ENCODE measurements around the gene DYNLT4. TPM values are rescaled to one million over a fixed set of nuclear protein-coding genes. Genes with fewer than 3 reads are reported as not detected.

Gene DYNLT4
- total RNA-seq, 2 experiments from 2014 or later: 1.8 to 2.3 TPM

DNA sequence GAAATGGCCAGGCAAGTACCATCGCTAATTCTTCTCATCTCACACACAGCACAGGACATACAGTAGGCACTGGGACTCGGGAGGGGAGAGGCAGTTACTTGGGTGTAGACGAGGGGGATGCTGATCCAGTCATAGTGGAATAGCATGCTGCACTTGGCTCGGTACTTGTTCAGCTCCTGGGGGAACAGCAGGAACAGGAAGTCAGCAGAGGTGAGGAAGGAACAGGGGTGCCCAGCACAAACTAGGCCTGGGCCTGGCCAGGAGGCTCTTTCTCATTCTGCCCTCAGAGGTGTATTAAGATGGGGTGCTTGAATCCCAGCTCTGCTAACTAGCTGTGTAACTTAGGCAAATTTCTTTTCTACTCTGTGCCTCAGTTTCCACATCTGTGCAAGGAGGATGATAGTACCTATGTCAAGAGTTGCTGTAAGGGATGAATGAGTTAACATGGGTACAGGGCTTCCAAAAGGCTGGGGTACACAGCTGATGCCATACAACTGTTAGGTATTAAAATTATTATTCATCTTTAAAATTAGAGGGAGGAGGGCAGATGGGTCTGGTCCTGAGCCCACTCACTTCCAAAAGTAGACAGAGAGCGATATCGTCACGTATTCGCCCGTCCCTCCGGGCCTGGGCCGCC is 21.5 kb downstream of the DYNLT4 start:
- no peaks in the 10 kb centered on the region for H3K9me3 Mint-ChIP-seq (ENCODE audit: insufficient read depth)
- DNase-seq (no peak), ATAC-seq (no peak)
- peaks cover 26% of the 10 kb centered on the region for H3K36me3 Mint-ChIP-seq (ENCODE audit: low read depth)
- ChIA-PET CTCF (interaction anchor here (0.7 to 4.0 kb wide), 16 partner anchors 10 to 851 kb away, joined by 3 to 23 read pairs (median 6); partner anchors contain the start of genes BTBD19, DYNLT4, HECTD3 and PLK3), POLR2A (interaction anchor here (0.8 to 8.8 kb wide), 9 partner anchors 10 to 225 kb away, joined by 3 to 115 read pairs (median 15); partner anchors contain the start of genes BTBD19, EIF2B3, HECTD3 and PLK3)
- no peaks in the 10 kb centered on the region for H3K27me3 Mint-ChIP-seq (ENCODE audit: low read depth)
- H3K27ac Mint-ChIP-seq: peak overlapping the region; percentile 83
- H3K4me1 Mint-ChIP-seq (ENCODE audit: low read depth): peaks cover 44% of the 10 kb centered on the region
- H3K4me3 Mint-ChIP-seq: peak overlapping the region; percentile 64

DNA sequence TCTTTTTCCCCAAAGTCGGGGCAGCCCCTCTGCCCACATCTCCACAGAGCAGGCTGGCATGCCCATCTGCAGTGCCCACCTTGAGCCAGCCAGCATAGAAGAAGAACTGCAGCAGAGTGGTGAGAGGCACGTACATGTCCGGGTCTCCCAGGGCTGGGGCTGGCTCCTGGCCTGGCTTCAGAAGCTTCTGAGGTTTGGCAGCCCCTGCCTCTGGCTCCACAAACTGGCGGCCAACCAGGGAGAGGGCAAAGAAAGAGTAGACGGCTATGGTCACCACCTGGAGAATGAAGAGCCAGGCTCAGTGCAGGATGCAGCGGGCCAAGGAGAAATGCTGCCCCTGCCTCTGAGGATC is 22.1 kb downstream of the DYNLT4 start:
- H3K4me1 Mint-ChIP-seq (ENCODE audit: low read depth): peaks cover 44% of the 10 kb centered on the region
- no peak for ATAC-seq

DNA sequence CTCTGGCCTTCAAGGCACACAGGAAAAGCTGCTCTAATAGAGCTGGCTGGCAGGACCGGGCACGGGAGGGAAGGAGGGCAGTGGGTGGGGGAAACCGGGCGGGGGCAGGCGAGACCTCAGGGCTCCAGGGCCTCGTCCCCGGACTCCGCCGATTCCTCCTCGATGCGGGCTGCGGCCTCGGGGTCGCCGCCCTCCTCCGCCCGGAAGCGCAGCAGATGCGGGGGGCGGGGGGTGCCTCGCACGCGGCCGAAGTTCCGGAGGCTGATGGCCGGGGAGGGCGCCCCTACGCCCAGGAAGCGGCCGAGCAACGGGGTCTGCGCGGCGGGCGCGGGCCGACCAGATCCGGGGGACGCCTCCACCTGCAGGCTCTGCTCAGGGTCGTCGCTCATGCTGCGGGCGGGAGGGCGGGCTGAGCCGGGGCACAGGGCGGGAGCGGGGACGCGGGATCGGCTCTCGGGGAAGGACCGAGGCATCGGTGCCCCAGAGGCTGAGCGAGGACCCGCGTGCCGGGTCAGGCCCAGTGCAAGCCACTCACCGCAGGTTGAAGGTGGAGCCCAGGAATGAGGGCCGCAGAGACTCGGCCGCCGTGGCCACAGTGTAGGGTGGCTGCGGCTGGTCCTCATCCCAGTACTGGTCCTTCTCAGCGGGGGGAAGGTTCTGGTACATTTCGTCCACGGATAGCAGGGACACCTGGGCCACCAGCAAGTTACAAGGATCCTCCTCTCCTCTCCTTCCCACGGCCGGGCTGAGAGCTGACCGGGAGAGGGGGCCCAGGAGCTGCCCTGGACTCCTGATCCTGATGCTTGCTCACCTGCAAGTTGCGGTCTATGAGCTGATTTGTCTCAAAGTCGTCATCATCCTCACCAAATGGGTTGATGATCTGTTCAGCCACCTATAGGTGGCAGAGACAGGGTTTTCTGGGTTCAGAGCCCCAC is 22.8 kb downstream of the DYNLT4 start:
- peak; percentile 45 for ATAC-seq
- DNase-seq: peak; percentile 59
- CTCF ChIA-PET: interaction anchor here (0.5 to 4.0 kb wide), 16 partner anchors 9 to 519 kb away, joined by 3 to 26 read pairs (median 5); partner anchors contain the start of genes BTBD19, DYNLT4, HECTD3 and RNU5D-1
- H3K4me3 Mint-ChIP-seq: peak overlapping the region; percentile 65
- H3K9me3 Mint-ChIP-seq (ENCODE audit: insufficient read depth): no peaks in the 10 kb centered on the region
- H3K27me3 Mint-ChIP-seq (ENCODE audit: low read depth): no peaks in the 10 kb centered on the region
- H3K27ac Mint-ChIP-seq: peak overlapping the region; percentile 86
- POLR2A ChIA-PET: interaction anchor here (2.0 to 8.8 kb wide), 7 partner anchors 9 to 63 kb away, joined by 7 to 115 read pairs (median 25); partner anchors contain the start of genes BTBD19, PLK3, RNU5D-1 and RPS8
- H3K36me3 Mint-ChIP-seq (ENCODE audit: low read depth): peaks cover 34% of the 10 kb centered on the region
- peaks cover 41% of the 10 kb centered on the region for H3K4me1 Mint-ChIP-seq (ENCODE audit: low read depth)

More for the DNA sequence above, 22.1 kb downstream of the DYNLT4 start:
- POLR2A ChIA-PET: interaction anchor here (0.8 to 8.8 kb wide), 8 partner anchors 10 to 201 kb away, joined by 3 to 115 read pairs (median 20); partner anchors contain the start of genes BTBD19, EIF2B3, PLK3 and RNU5D-1
- no peak for DNase-seq
- CTCF ChIA-PET: interaction anchor here (0.5 to 4.0 kb wide), 17 partner anchors 9 to 850 kb away, joined by 3 to 26 read pairs (median 6); partner anchors contain the start of genes BTBD19, DYNLT4, HECTD3 and RNU5D-1
- peak overlapping the region; percentile 64 for H3K4me3 Mint-ChIP-seq
- peaks cover 33% of the 10 kb centered on the region for H3K36me3 Mint-ChIP-seq (ENCODE audit: low read depth)
- no peaks in the 10 kb centered on the region for H3K9me3 Mint-ChIP-seq (ENCODE audit: insufficient read depth)
- peak overlapping the region; percentile 83 for H3K27ac Mint-ChIP-seq
- H3K27me3 Mint-ChIP-seq (ENCODE audit: low read depth): no peaks in the 10 kb centered on the region

DNA sequence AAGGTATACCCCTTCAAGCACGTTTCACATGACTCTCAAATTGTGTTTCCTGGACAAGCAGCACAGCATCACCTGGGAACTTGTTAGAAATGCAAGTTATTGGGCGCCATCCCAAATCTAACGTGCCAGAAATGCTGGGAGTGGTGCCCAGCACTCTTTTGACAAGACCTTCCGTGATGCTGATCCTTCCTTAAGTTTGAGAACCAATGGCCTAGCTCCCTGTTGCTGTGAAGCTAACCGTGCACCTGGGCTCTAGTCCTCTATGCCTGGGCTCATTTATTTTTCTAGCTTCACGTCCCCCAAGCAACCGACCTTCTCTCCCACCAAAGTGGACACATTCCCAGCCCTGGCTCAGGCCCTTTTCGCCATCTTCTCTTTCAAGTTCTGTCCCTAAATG is 23.5 kb downstream of the DYNLT4 start:
- H3K27ac Mint-ChIP-seq: peak overlapping the region; percentile 86
- H3K4me3 Mint-ChIP-seq: peak overlapping the region; percentile 65
- no peaks in the 10 kb centered on the region for H3K9me3 Mint-ChIP-seq (ENCODE audit: insufficient read depth)
- no peaks in the 10 kb centered on the region for H3K27me3 Mint-ChIP-seq (ENCODE audit: low read depth)
- ATAC-seq (no peak), DNase-seq (no peak)
- POLR2A ChIA-PET: interaction anchor here (0.7 to 8.8 kb wide), 8 partner anchors 8 to 62 kb away, joined by 3 to 115 read pairs (median 20); partner anchors contain the start of genes BTBD19, PLK3, RNU5D-1 and RPS8
- CTCF ChIA-PET: interaction anchor here (1.0 to 3.9 kb wide), 5 partner anchors 9 to 66 kb away, joined by 3 to 26 read pairs (median 20); partner anchors contain the start of genes BTBD19, DYNLT4 and RNU5D-1
- peaks cover 47% of the 10 kb centered on the region for H3K4me1 Mint-ChIP-seq (ENCODE audit: low read depth)
- H3K36me3 Mint-ChIP-seq (ENCODE audit: low read depth): peaks cover 39% of the 10 kb centered on the region

DNA sequence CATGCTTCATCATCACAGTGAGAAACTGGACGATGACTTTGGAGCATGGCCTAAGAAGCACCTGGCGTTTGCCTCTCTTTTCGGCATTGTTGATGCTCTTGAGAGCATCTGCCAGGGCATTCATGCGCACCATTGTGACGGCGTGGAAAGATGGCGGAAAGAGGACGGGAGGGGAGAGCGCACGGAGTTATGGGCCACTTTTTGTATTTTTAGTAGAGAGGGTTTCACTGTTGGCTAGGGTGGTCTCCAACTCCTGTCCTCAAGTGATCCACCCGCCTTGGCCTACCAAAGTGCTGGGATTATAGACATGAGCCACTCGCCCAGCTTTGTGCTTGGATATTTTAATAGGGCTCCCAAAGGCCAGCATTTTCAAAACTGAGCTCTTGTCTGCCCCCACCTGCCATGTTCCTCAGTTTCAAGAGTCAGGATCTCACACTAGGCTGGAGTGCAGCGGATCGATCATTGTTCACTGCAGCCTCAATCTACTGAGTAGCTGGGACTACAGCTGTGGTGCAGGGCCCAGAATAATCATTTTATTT is 26.5 kb downstream of the DYNLT4 start:
- Mint-ChIP-seq H3K36me3 (ENCODE audit: low read depth) (peaks cover 69% of the 10 kb centered on the region), H3K4me3 (no peak overlapping the region), H3K27ac (peak overlapping the region; percentile 43), H3K9me3 (ENCODE audit: insufficient read depth) (no peaks in the 10 kb centered on the region), H3K4me1 (ENCODE audit: low read depth) (peaks cover 56% of the 10 kb centered on the region), H3K27me3 (ENCODE audit: low read depth) (no peaks in the 10 kb centered on the region)
- ChIA-PET CTCF (interaction anchor here (1.3 kb wide), 1 partner anchor 13 kb away, joined by 3 read pairs; no protein-coding TSS in a partner anchor), POLR2A (interaction anchor here (0.8 to 3.7 kb wide), 5 partner anchors 33 to 84 kb away, joined by 3 to 18 read pairs (median 5); partner anchors contain the start of gene RNU5D-1)
- ATAC-seq (no peak), DNase-seq (no peak)

DNA sequence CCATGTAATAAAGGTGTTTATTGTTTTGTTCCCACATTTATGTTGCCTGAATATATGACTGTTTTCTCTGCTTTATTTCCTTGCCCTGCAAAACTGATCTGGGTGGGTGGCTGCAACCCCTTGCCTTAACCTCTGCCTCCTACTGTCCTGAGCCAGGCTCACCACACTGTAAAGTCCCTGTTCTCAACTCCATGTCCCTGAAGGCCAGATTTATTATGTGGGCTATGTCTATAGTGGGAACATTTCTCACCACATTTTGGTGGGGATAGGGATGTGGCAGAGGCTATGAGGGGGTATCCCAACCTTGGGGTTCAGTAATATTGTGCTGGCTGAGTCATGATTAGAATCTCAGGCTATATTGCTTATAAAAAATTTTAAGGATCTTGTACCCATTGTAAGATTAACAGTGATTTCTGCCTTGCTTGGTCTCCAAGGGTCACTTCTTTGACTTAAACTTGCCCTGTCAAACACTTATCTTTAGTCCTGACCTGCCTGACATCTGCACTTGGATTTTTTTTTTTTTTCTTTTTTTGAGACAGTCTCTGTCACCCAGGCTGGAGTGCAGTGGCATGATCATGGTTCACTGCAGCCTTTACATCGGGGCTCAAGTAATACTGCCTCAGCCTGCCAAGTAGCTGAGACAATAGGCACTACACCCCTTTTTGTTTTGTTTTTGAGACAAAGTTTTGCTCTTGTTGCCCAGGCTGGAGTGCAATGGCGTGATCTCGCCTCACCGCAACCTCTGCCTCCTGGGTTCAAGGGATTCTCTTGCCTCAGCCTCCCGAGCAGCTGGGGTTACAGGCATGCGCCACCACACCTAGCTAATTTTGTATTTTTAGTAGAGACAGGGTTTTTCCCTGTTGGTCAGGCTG is 28.2 kb downstream of the DYNLT4 start:
- H3K4me1 Mint-ChIP-seq (ENCODE audit: low read depth): peaks cover 51% of the 10 kb centered on the region
- ChIA-PET POLR2A (interaction anchor here (0.6 to 5.9 kb wide), 6 partner anchors 21 to 57 kb away, joined by 3 to 113 read pairs (median 11); partner anchors contain the start of genes BTBD19, DYNLT4, PLK3 and RNU5D-1), CTCF (interaction anchor here (0.9 to 1.4 kb wide), 2 partner anchors 21 to 31 kb away, joined by 3 read pairs; partner anchors contain the start of gene PLK3)
- DNase-seq (no peak), ATAC-seq (no peak)
- peaks cover 76% of the 10 kb centered on the region for H3K36me3 Mint-ChIP-seq (ENCODE audit: low read depth)
- no peaks in the 10 kb centered on the region for H3K27me3 Mint-ChIP-seq (ENCODE audit: low read depth)
- H3K9me3 Mint-ChIP-seq (ENCODE audit: insufficient read depth): no peaks in the 10 kb centered on the region
- peak overlapping the region; percentile 61 for H3K27ac Mint-ChIP-seq
- H3K4me3 Mint-ChIP-seq: peak overlapping the region; percentile 86

DNA sequence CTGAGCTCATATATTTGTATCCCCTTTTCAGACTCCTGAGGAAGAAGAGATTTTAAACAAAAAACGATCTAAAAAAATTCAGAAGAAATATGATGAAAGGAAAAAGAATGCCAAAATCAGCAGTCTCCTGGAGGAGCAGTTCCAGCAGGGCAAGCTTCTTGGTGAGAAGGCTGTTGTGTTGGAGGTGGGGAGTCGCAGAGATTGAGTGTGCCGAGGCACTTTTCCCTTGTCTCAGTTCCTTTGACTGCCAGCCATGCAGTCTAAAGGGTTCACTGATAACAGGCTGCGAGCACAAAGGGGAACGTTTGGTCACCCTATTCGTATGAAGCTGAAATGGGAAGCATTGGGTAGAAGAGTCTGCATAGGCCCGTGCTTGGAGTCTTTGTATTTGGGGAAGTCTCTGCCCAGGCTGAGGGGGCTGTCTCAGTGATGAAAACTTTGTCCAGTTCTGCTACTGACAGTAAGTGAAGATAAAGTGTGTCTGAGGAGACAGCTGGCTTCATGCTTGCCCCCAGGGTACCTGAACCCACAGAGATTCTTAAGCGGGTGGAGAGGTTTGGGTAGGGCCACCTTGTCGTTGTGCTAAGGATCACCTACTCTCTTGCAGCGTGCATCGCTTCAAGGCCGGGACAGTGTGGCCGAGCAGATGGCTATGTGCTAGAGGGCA is 29.0 kb downstream of the DYNLT4 start:
- Mint-ChIP-seq H3K4me3 (peak overlapping the region; percentile 86), H3K9me3 (ENCODE audit: insufficient read depth) (no peaks in the 10 kb centered on the region), H3K27me3 (ENCODE audit: low read depth) (no peaks in the 10 kb centered on the region), H3K36me3 (ENCODE audit: low read depth) (peaks cover 72% of the 10 kb centered on the region), H3K4me1 (ENCODE audit: low read depth) (peaks cover 45% of the 10 kb centered on the region), H3K27ac (peak overlapping the region; percentile 60)
- CTCF ChIA-PET: interaction anchor here (0.9 kb wide), 1 partner anchor 49 kb away, joined by 3 read pairs; no protein-coding TSS in a partner anchor
- ATAC-seq (no peak), DNase-seq (no peak)
- POLR2A ChIA-PET: interaction anchor here (0.6 to 5.9 kb wide), 8 partner anchors 22 to 56 kb away, joined by 3 to 113 read pairs (median 4); partner anchors contain the start of genes BTBD19, DYNLT4, PLK3 and RNU5D-1

DNA sequence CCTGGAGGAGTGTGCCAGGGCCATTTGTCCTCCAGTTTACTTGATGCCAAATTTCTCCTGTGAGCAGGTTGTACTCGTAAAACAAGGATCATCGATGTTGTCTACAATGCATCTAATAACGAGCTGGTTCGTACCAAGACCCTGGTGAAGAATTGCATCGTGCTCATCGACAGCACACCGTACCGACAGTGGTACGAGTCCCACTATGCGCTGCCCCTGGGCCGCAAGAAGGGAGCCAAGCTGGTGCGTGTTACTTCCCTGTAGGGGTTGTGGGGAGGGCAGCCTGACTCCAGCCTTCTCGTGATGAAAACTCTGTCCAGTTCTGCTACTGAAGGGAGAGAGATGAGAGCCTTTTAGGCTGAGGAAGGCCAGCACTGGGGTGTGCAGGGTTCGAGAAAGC is 29.6 kb downstream of the DYNLT4 start:
- Mint-ChIP-seq H3K4me3 (peak overlapping the region; percentile 86), H3K27me3 (ENCODE audit: low read depth) (no peaks in the 10 kb centered on the region), H3K27ac (peak overlapping the region; percentile 60), H3K4me1 (ENCODE audit: low read depth) (peaks cover 41% of the 10 kb centered on the region), H3K36me3 (ENCODE audit: low read depth) (peaks cover 68% of the 10 kb centered on the region), H3K9me3 (ENCODE audit: insufficient read depth) (no peaks in the 10 kb centered on the region)
- POLR2A ChIA-PET: interaction anchor here (0.6 to 5.9 kb wide), 9 partner anchors 22 to 562 kb away, joined by 3 to 113 read pairs (median 4); partner anchors contain the start of genes BTBD19, DYNLT4, PLK3 and RNU5D-1
- DNase-seq (no peak), ATAC-seq (no peak)
- CTCF ChIA-PET: interaction anchor here (0.9 kb wide), 1 partner anchor 48 kb away, joined by 3 read pairs; no protein-coding TSS in a partner anchor

DNA sequence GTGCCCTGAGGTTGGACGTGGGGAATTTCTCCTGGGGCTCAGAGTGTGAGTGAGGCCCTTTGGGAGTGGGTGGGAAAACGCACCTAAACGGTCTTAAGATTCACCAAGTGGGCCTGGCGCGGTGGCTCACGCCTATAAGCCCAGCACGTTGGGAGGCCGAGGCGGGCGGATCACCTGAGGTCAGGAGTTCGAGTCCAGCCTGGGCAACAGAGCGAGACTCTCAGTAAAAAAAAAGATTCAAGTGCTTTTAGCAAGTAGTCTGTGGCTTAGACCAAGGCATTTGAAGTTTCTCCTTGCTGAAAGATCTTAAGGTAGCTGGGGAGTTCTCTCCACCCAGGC is 30.5 kb downstream of the DYNLT4 start:
- CTCF ChIA-PET: interaction anchor here (1.3 to 1.8 kb wide), 6 partner anchors 9 to 48 kb away, joined by 4 to 11 read pairs (median 6); partner anchors contain the start of genes BEST4, PLK3 and RNU5D-1
- peak overlapping the region; percentile 97 for H3K27ac Mint-ChIP-seq
- H3K4me3 Mint-ChIP-seq: peak overlapping the region; percentile 86
- peaks cover 38% of the 10 kb centered on the region for H3K4me1 Mint-ChIP-seq (ENCODE audit: low read depth)
- H3K36me3 Mint-ChIP-seq (ENCODE audit: low read depth): peaks cover 62% of the 10 kb centered on the region
- ATAC-seq (no peak), DNase-seq (no peak)
- POLR2A ChIA-PET: interaction anchor here (0.7 to 5.9 kb wide), 19 partner anchors 8 to 745 kb away, joined by 3 to 113 read pairs (median 16); partner anchors contain the start of genes BEST4, BTBD19, DYNLT4 and HECTD3
- H3K9me3 Mint-ChIP-seq (ENCODE audit: insufficient read depth): no peaks in the 10 kb centered on the region
- no peaks in the 10 kb centered on the region for H3K27me3 Mint-ChIP-seq (ENCODE audit: low read depth)
